GM10266 (cell line): ENCODE data around the gene TPP2.

Source experiments
- DNase-seq: peaks from one replicate; pipeline ENCODE4 v3.0.0; 2012; ENCODE audit errors: extremely low spot score
- CTCF ChIP-seq: IDR thresholded peaks from 2 replicates; pipeline ENCODE4 v1.5.1; 2012; ENCODE audit warnings: mild to moderate bottlenecking, low read depth; ENCODE audit not compliant: control insufficient read depth, insufficient read depth; ENCODE audit errors: missing control alignments

The TPP2 gene

GRCh38 chr13:102593466-102593865 is 3.3 kb upstream of the TPP2 start:
- TF ChIP-seq CTCF = no peak
- DNase-seq = no peak

- DNase-seq = peak; percentile 31
- no peak for TF ChIP-seq CTCF
These were observed 509 bp downstream of the TPP2 start for GRCh38 chr13:102597029-102597961.

GRCh38 chr13:102598061-102598460 is 1.3 kb downstream of the TPP2 start:
- no peak for TF ChIP-seq CTCF
- DNase-seq = no peak

DNA sequence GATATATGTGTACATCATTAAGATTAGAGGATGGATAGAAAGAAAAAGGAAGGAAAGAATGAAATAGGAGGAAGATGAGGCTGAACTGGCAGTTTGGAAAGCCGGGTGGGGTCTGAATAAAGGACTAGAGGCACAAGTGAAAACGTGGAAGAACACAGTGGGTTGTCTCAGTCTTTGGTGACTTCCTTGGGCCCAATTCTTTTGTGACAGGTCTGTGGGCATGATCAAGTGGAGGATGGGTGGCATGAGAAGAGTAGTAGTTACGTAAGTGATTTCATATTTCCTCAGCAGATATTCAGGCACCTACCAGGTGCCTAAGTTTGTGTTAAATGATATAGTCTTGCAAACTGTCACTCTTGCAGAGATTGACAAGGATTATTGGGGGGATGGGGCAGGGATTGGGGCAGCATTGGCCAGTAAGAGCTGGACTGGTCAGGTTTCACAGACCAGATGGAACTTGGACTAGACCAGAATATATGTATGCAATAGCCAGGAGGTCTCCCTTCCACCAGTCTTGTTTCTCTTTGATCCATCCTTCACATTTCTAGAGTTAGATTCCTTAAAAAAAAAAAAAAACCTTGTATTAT is 2.7 kb downstream of the TPP2 start:
- DNase-seq = no peak
- TF ChIP-seq CTCF = no peak

DNA sequence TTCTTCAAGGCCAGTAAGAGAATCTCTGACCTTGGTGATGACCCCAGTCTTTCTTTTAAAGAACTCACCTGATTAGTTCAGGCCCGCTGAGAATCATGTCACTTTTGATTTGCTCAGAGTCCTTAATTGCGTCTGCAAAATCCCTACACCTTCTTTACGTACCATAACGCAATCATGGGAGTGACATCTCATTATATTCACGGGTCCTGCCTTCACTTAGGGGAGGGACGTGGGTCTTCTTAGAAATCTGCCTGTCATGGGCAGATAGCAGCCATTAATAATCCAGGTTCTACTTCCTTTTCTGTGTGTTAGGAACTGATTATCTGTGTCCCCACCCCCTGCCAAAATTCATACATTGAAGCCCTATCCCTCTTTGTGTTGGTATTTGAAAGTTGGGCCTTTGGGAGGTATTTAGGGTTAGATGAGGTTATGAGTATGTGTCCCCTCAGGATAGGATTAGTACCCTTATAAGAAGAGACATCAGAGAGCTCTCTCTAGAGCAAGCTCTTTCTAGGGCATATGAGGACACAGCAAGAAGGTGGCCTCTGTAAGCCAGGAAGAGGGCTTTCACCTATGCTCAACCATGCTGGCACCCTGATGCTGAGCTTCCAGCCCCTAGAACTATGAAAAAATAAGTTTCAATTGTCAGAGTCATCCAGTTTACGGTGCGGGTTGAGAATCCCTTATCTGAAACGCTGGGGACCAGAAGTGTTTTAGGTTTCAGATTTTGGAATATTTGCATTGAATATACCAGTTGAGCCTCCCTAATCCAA is 9.9 kb downstream of the TPP2 start:
- no peak for DNase-seq
- no peak for TF ChIP-seq CTCF

- TF ChIP-seq CTCF = no peak
These were observed 12.2 kb downstream of the TPP2 start for GRCh38 chr13:102608974-102609373.

More at GRCh38 chr13:102608974-102609373, 12.2 kb downstream of the TPP2 start:
- DNase-seq = no peak
